Astrocyte (in vitro differentiated cells and primary cell): ENCODE data around the gene RIT2. TPM values are rescaled to one million over a fixed set of nuclear protein-coding genes. Genes with fewer than 3 reads are reported as not detected.

Experiments used
- DNase-seq: peaks from one replicate; pipeline ENCODE4 v3.0.0-alpha.2; 2010; ENCODE audit warnings: low read depth
- FAIRE-seq: peaks from 2 replicates; lab custom pipeline; 2011; peaks lifted over from hg19 to GRCh38; lab: Jason Lieb, UNC
- H2AFZ ChIP-seq: 2 replicates; pipeline ENCODE4 v1.6.0; 2012; ENCODE audit warnings: low read depth, low read length, inconsistent platforms
- H3K27ac ChIP-seq: 2 replicates; pipeline ENCODE4 v1.5.1; 2011; ENCODE audit warnings: low read depth, low read length, inconsistent platforms
- H3K27me3 ChIP-seq: 2 replicates; pipeline ENCODE4 v1.6.0; 2011; ENCODE audit warnings: low read length, inconsistent platforms; ENCODE audit not compliant: insufficient read depth
- H3K36me3 ChIP-seq: 2 replicates; pipeline ENCODE4 v1.5.1; 2011; ENCODE audit warnings: low read length, inconsistent platforms; ENCODE audit not compliant: insufficient read depth
- H3K4me1 ChIP-seq: 2 replicates; pipeline ENCODE4 v1.5.1; 2011; ENCODE audit warnings: low read length, inconsistent platforms; ENCODE audit not compliant: insufficient read depth
- H3K4me2 ChIP-seq: 2 replicates; pipeline ENCODE4 v1.6.0; 2012; ENCODE audit warnings: low read length, inconsistent platforms
- H3K4me3 ChIP-seq: 2 replicates; pipeline ENCODE4 v1.5.1; 2011; ENCODE audit warnings: low read depth, mild to moderate bottlenecking, low read length, inconsistent platforms; ENCODE audit not compliant: insufficient read depth
- H3K79me2 ChIP-seq: 2 replicates; pipeline ENCODE4 v1.6.0; 2012; ENCODE audit warnings: mild to moderate bottlenecking, low read length, inconsistent platforms; ENCODE audit not compliant: insufficient read depth
- H3K9ac ChIP-seq: 2 replicates; pipeline ENCODE4 v1.6.0; 2012; ENCODE audit warnings: mild to moderate bottlenecking, low read length, inconsistent platforms
- H3K9me3 ChIP-seq: 2 replicates; pipeline ENCODE4 v1.5.1; 2012; ENCODE audit warnings: low read depth, mild to moderate bottlenecking, low read length, inconsistent platforms; ENCODE audit not compliant: insufficient read depth
- H4K20me1 ChIP-seq: 2 replicates; pipeline ENCODE4 v1.6.0; 2012; ENCODE audit warnings: low read length, inconsistent platforms; ENCODE audit not compliant: insufficient read depth
- H3K27ac Mint-ChIP-seq: one replicate; pipeline ENCODE4 v1.8.0; 2021; ENCODE audit warnings: mild to moderate bottlenecking, mixed read lengths; ENCODE audit not compliant: unreplicated experiment
- H3K27me3 Mint-ChIP-seq: one replicate; pipeline ENCODE4 v1.8.0; 2021; ENCODE audit warnings: low read depth, mixed read lengths; ENCODE audit not compliant: unreplicated experiment
- H3K36me3 Mint-ChIP-seq: one replicate; pipeline ENCODE4 v1.8.0; 2021; ENCODE audit warnings: low read depth, mixed read lengths; ENCODE audit not compliant: unreplicated experiment
- H3K4me1 Mint-ChIP-seq: one replicate; pipeline ENCODE4 v1.8.0; 2021; ENCODE audit warnings: low read depth, mixed read lengths; ENCODE audit not compliant: unreplicated experiment
- H3K4me3 Mint-ChIP-seq: one replicate; pipeline ENCODE4 v1.8.0; 2021; ENCODE audit warnings: mild to moderate bottlenecking, moderate library complexity, mixed read lengths; ENCODE audit not compliant: unreplicated experiment
- H3K9me3 Mint-ChIP-seq: one replicate; pipeline ENCODE4 v1.8.0; 2021; ENCODE audit warnings: mild to moderate bottlenecking, mixed read lengths; ENCODE audit not compliant: unreplicated experiment
- CTCF ChIP-seq: IDR thresholded peaks from 2 replicates; pipeline ENCODE4 v1.5.1; 2011; ENCODE audit warnings: low read depth, mild to moderate bottlenecking, inconsistent platforms, low read length, moderate library complexity; ENCODE audit not compliant: insufficient read depth
- EZH2 ChIP-seq: IDR thresholded peaks from 2 replicates; pipeline ENCODE4 v1.6.1; 2012; ENCODE audit warnings: mild to moderate bottlenecking, low read length, inconsistent platforms; ENCODE audit not compliant: insufficient read depth
- total RNA-seq: library from RNA; stranded (reverse); gene quantifications from 2 replicates; pipeline ENCODE4 v1.2.1, GENCODE V29; 2021

The RIT2 gene
- total RNA-seq, 1 donor from 2014 or later: not detected

- Mint-ChIP-seq H3K9me3 (peaks cover 3% of the 10 kb centered on the region), H3K27ac (no peak overlapping the region), H3K36me3 (no peaks in the 10 kb centered on the region), H3K27me3 (no peaks in the 10 kb centered on the region), H3K4me1 (no peaks in the 10 kb centered on the region), H3K4me3 (no peak overlapping the region)
- H4K20me1 ChIP-seq: no peaks in the 10 kb centered on the region
- H3K27ac ChIP-seq: no peak overlapping the region
- DNase-seq (no peak), FAIRE-seq (no peak)
- TF ChIP-seq CTCF (no peak), EZH2 (no peak)
- H3K9ac ChIP-seq: no peak overlapping the region
- no peak overlapping the region for H3K4me3 ChIP-seq
- no peak overlapping the region for H3K4me2 ChIP-seq
- no peaks in the 10 kb centered on the region for H3K4me1 ChIP-seq
- no peaks in the 10 kb centered on the region for H3K9me3 ChIP-seq
- H3K79me2 ChIP-seq: no peaks in the 10 kb centered on the region
- H3K36me3 ChIP-seq: no peaks in the 10 kb centered on the region
- H2AFZ ChIP-seq: no peak overlapping the region
- H3K27me3 ChIP-seq: no peaks in the 10 kb centered on the region
Measured at GRCh38 chr18:42892181-42892580, 223.3 kb downstream of the RIT2 start.

GRCh38 chr18:42891705-42892104 is 223.8 kb downstream of the RIT2 start:
- FAIRE-seq (no peak), DNase-seq (no peak)
- Histone ChIP-seq H3K27me3 (no peaks in the 10 kb centered on the region), H3K9me3 (no peaks in the 10 kb centered on the region), H3K27ac (no peak overlapping the region), H2AFZ (no peak overlapping the region), H3K79me2 (no peaks in the 10 kb centered on the region), H3K9ac (no peak overlapping the region), H3K36me3 (no peaks in the 10 kb centered on the region), H3K4me3 (no peak overlapping the region), H4K20me1 (no peaks in the 10 kb centered on the region), H3K4me1 (no peaks in the 10 kb centered on the region), H3K4me2 (no peak overlapping the region)
- Mint-ChIP-seq H3K36me3 (no peaks in the 10 kb centered on the region), H3K4me1 (no peaks in the 10 kb centered on the region), H3K4me3 (no peak overlapping the region), H3K9me3 (peaks cover 3% of the 10 kb centered on the region), H3K27me3 (no peaks in the 10 kb centered on the region), H3K27ac (no peak overlapping the region)
- TF ChIP-seq CTCF: no peak
- no peak for TF ChIP-seq EZH2

GRCh38 chr18:42883169-42883568 is 232.3 kb downstream of the RIT2 start:
- no peak for TF ChIP-seq CTCF
- TF ChIP-seq EZH2: no peak
- H2AFZ ChIP-seq: no peak overlapping the region
- H3K9ac ChIP-seq: no peak overlapping the region
- DNase-seq (no peak), FAIRE-seq (no peak)
- no peaks in the 10 kb centered on the region for H3K36me3 Mint-ChIP-seq
- H3K27me3 Mint-ChIP-seq: no peaks in the 10 kb centered on the region
- no peaks in the 10 kb centered on the region for H4K20me1 ChIP-seq
- H3K27ac Mint-ChIP-seq: no peak overlapping the region
- H3K4me2 ChIP-seq: no peak overlapping the region
- no peaks in the 10 kb centered on the region for H3K4me1 ChIP-seq
- no peak overlapping the region for H3K4me3 ChIP-seq
- H3K4me3 Mint-ChIP-seq: no peak overlapping the region
- H3K27ac ChIP-seq: no peak overlapping the region
- no peaks in the 10 kb centered on the region for H3K4me1 Mint-ChIP-seq
- H3K27me3 ChIP-seq: no peaks in the 10 kb centered on the region
- H3K9me3 ChIP-seq: no peaks in the 10 kb centered on the region
- no peaks in the 10 kb centered on the region for H3K79me2 ChIP-seq
- H3K9me3 Mint-ChIP-seq: no peaks in the 10 kb centered on the region
- H3K36me3 ChIP-seq: no peaks in the 10 kb centered on the region
